Neural progenitor cell (in vitro differentiated cells): ENCODE measurements around the gene ADAMTSL1. TPM values are rescaled to one million over a fixed set of nuclear protein-coding genes. Genes with fewer than 3 reads are reported as not detected.

ENCODE experiments used
- DNase-seq: peaks from one replicate; pipeline ENCODE4 v3.0.0-alpha.2; 2016; ENCODE audit warnings: low spot score
- H2AFZ ChIP-seq: fragments of 200-600 bp; sonication (generic); replicated peaks from 2 replicates; pipeline ENCODE4 v1.6.1; 2016; ENCODE audit warnings: antibody characterized with exemption
- H3F3A ChIP-seq: fragments of 200-600 bp; sonication (generic); 2 replicates; pipeline ENCODE4 v1.6.1; 2016; ENCODE audit warnings: antibody characterized with exemption, low read depth
- H3K27ac ChIP-seq: fragments of 200-600 bp; sonication (generic); 2 replicates; pipeline ENCODE4 v1.5.1; 2016; ENCODE audit warnings: mild to moderate bottlenecking
- H3K27me3 ChIP-seq: fragments of 200-600 bp; sonication (generic); 2 replicates; pipeline ENCODE4 v1.6.1; 2016; ENCODE audit warnings: mild to moderate bottlenecking, moderate library complexity
- H3K36me3 ChIP-seq: fragments of 200-600 bp; sonication (generic); 2 replicates; pipeline ENCODE4 v1.5.1; 2016
- H3K4me1 ChIP-seq: fragments of 200-600 bp; sonication (generic); 2 replicates; pipeline ENCODE4 v1.6.1; 2016; ENCODE audit warnings: mixed run types
- H3K4me2 ChIP-seq: fragments of 200-600 bp; sonication (generic); 2 replicates; pipeline ENCODE4 v1.6.1; 2016
- H3K4me3 ChIP-seq: fragments of 200-600 bp; sonication (generic); 2 replicates; pipeline ENCODE4 v1.5.1; 2016
- H3K79me2 ChIP-seq: fragments of 200-600 bp; sonication (generic); 2 replicates; pipeline ENCODE4 v1.6.1; 2016; ENCODE audit warnings: low read depth
- H3K9ac ChIP-seq: fragments of 200-600 bp; sonication (generic); 2 replicates; pipeline ENCODE4 v1.6.1; 2016
- H3K9me3 ChIP-seq: fragments of 200-600 bp; sonication (generic); 2 replicates; pipeline ENCODE4 v1.5.1; 2016; ENCODE audit warnings: low read depth
- H4K20me1 ChIP-seq: fragments of 200-600 bp; sonication (generic); 2 replicates; pipeline ENCODE4 v1.6.1; 2016; ENCODE audit warnings: low read depth
- H3K27ac Mint-ChIP-seq: 3 replicates; pipeline ENCODE4 v1.8.0; 2021; ENCODE audit warnings: mixed read lengths
- H3K27me3 Mint-ChIP-seq: 2 replicates; pipeline ENCODE4 v1.8.0; 2022; ENCODE audit warnings: low read depth, mild to moderate bottlenecking, inconsistent platforms, moderate library complexity, mixed read lengths; ENCODE audit not compliant: insufficient read depth
- H3K36me3 Mint-ChIP-seq: 3 replicates; pipeline ENCODE4 v1.8.0; 2021; ENCODE audit warnings: mixed read lengths
- H3K4me1 Mint-ChIP-seq: 3 replicates; pipeline ENCODE4 v1.8.0; 2021; ENCODE audit warnings: mixed read lengths
- H3K4me3 Mint-ChIP-seq: 3 replicates; pipeline ENCODE4 v1.8.0; 2021; ENCODE audit warnings: mild to moderate bottlenecking, moderate library complexity, mixed read lengths
- H3K9me3 Mint-ChIP-seq: 3 replicates; pipeline ENCODE4 v1.8.0; 2020; ENCODE audit warnings: mixed read lengths
- CTCF ChIP-seq: fragments of 200-600 bp; sonication (generic); IDR thresholded peaks from 2 replicates; pipeline ENCODE4 v1.5.1; 2017; ENCODE audit warnings: antibody characterized with exemption, mild to moderate bottlenecking
- EZH2 ChIP-seq: fragments of 200-600 bp; sonication (generic); IDR thresholded peaks from 2 replicates; pipeline ENCODE4 v1.6.1; 2017; ENCODE audit warnings: antibody characterized with exemption, mild to moderate bottlenecking, moderate library complexity
- EZH2phosphoT487 ChIP-seq: fragments of 200-600 bp; sonication (generic); IDR thresholded peaks from 2 replicates; pipeline ENCODE4 v1.6.1; 2017; ENCODE audit warnings: antibody characterized with exemption
- total RNA-seq: library from RNA; depleted of rRNA; stranded (reverse); fragments of >200 nt; gene quantifications from 2 replicates; pipeline ENCODE4 v1.2.3, GENCODE V29; 2015; ENCODE audit warnings: low replicate concordance

The ADAMTSL1 gene
- total RNA-seq, 1 donor from 2014 or later = 0.73 TPM

- TF ChIP-seq EZH2phosphoT487 (no peak), CTCF (no peak), EZH2 (no peak)
- Histone ChIP-seq H3K36me3 (no peaks in the 10 kb centered on the region), H4K20me1 (no peaks in the 10 kb centered on the region), H3K4me1 (peaks cover 6% of the 10 kb centered on the region), H3K79me2 (no peaks in the 10 kb centered on the region), H2AFZ (no peak overlapping the region), H3K27ac (no peak overlapping the region), H3K4me3 (no peak overlapping the region), H3K9ac (no peak overlapping the region), H3K27me3 (no peaks in the 10 kb centered on the region), H3K9me3 (no peaks in the 10 kb centered on the region), H3F3A (no peaks in the 10 kb centered on the region), H3K4me2 (no peak overlapping the region)
- Mint-ChIP-seq H3K27me3 (peaks cover 3% of the 10 kb centered on the region), H3K4me1 (peaks cover 6% of the 10 kb centered on the region), H3K36me3 (no peaks in the 10 kb centered on the region), H3K9me3 (peaks cover 7% of the 10 kb centered on the region), H3K4me3 (no peak overlapping the region), H3K27ac (no peak overlapping the region)
- DNase-seq = no peak
Observed at GRCh38 chr9:18707489-18708205, 233.7 kb downstream of the ADAMTSL1 start.

GRCh38 chr9:18708429-18708828, 234.5 kb downstream of the ADAMTSL1 start:
- Histone ChIP-seq H3K36me3 (no peaks in the 10 kb centered on the region), H2AFZ (no peak overlapping the region), H4K20me1 (no peaks in the 10 kb centered on the region), H3K79me2 (no peaks in the 10 kb centered on the region), H3K4me3 (no peak overlapping the region), H3F3A (no peaks in the 10 kb centered on the region), H3K27ac (no peak overlapping the region), H3K4me1 (peaks cover 6% of the 10 kb centered on the region), H3K9ac (no peak overlapping the region), H3K4me2 (no peak overlapping the region), H3K9me3 (no peaks in the 10 kb centered on the region), H3K27me3 (no peaks in the 10 kb centered on the region)
- TF ChIP-seq EZH2 (no peak), EZH2phosphoT487 (no peak), CTCF (no peak)
- H3K27me3 Mint-ChIP-seq = peaks cover 3% of the 10 kb centered on the region
- no peak for DNase-seq
- peaks cover 6% of the 10 kb centered on the region for H3K4me1 Mint-ChIP-seq
- H3K4me3 Mint-ChIP-seq = no peak overlapping the region
- H3K27ac Mint-ChIP-seq = no peak overlapping the region
- no peaks in the 10 kb centered on the region for H3K36me3 Mint-ChIP-seq
- H3K9me3 Mint-ChIP-seq = peaks cover 7% of the 10 kb centered on the region

GRCh38 chr9:18710065-18710464, 236.1 kb downstream of the ADAMTSL1 start:
- H3K9me3 Mint-ChIP-seq = peaks cover 7% of the 10 kb centered on the region
- no peak for TF ChIP-seq EZH2
- TF ChIP-seq EZH2phosphoT487 = no peak
- TF ChIP-seq CTCF = no peak
- H3K36me3 ChIP-seq = no peaks in the 10 kb centered on the region
- H3K4me3 ChIP-seq = no peak overlapping the region
- no peaks in the 10 kb centered on the region for H4K20me1 ChIP-seq
- H3K27ac ChIP-seq = no peak overlapping the region
- peaks cover 6% of the 10 kb centered on the region for H3K4me1 Mint-ChIP-seq
- no peak overlapping the region for H3K9ac ChIP-seq
- H3K27me3 Mint-ChIP-seq = peaks cover 3% of the 10 kb centered on the region
- H3K27ac Mint-ChIP-seq = no peak overlapping the region
- H2AFZ ChIP-seq = no peak overlapping the region
- H3K36me3 Mint-ChIP-seq = no peaks in the 10 kb centered on the region
- H3F3A ChIP-seq = no peaks in the 10 kb centered on the region
- peaks cover 6% of the 10 kb centered on the region for H3K4me1 ChIP-seq
- H3K79me2 ChIP-seq = no peaks in the 10 kb centered on the region
- no peak overlapping the region for H3K4me2 ChIP-seq
- no peaks in the 10 kb centered on the region for H3K9me3 ChIP-seq
- no peaks in the 10 kb centered on the region for H3K27me3 ChIP-seq
- no peak overlapping the region for H3K4me3 Mint-ChIP-seq
- no peak for DNase-seq
